PC-3 (cell line): Measurements from ENCODE around the gene MYO1A. TPM values are rescaled to one million over a fixed set of nuclear protein-coding genes. Genes with fewer than 3 reads are reported as not detected.
A peak's percentile ranks its signal among the peaks of the same experiment; 100 is the strongest.

Source experiments
- ATAC-seq: fragments of 200-7000 bp; cut with Tn5 transposase; 2 replicates; pipeline ENCODE4 v1.9.1; 2020; ENCODE audit warnings: mild to moderate bottlenecking, moderate library complexity
- BruUV-seq: library from RNA; stranded (reverse); fragments of 400-500 nt; replicated peaks from 2 replicates; lab custom pipeline; 2021; lab: Mats Ljungman, UMichigan
- CTCF ChIA-PET: fragments of 300-600 bp; sonication (Branson Sonifier 250); formaldehyde crosslinking; loops from one replicate; lab custom pipeline; 2022; ENCODE audit warnings: antibody characterized with exemption; lab: Charles Lee
- POLR2A ChIA-PET: fragments of 300-600 bp; sonication (Branson Sonifier 250); formaldehyde crosslinking; loops from one replicate; lab custom pipeline; 2022; ENCODE audit warnings: antibody characterized with exemption; ENCODE audit not compliant: unreplicated experiment; lab: Charles Lee
- DNase-seq: peaks from one replicate; pipeline ENCODE4 v3.0.0-alpha.2; 2015
- H2AFZ ChIP-seq: fragments of 300-600 bp; sonication (generic); 2 replicates; pipeline ENCODE4 v1.6.0; 2016; ENCODE audit warnings: antibody characterized with exemption, low read length
- H3F3A ChIP-seq: fragments of 300-600 bp; sonication (generic); one replicate; pipeline ENCODE4 v1.6.0; 2017; ENCODE audit warnings: antibody characterized with exemption, low read length, control low read depth, mild to moderate bottlenecking; ENCODE audit not compliant: unreplicated experiment
- H3K27ac ChIP-seq: fragments of 300-600 bp; sonication (generic); 2 replicates; pipeline ENCODE4 v1.5.1; 2016; ENCODE audit warnings: mild to moderate bottlenecking, low read length
- H3K27me3 ChIP-seq: fragments of 300-600 bp; sonication (generic); 2 replicates; pipeline ENCODE4 v1.6.1; 2016; ENCODE audit warnings: low read length, mixed read lengths
- H3K36me3 ChIP-seq: fragments of 300-600 bp; sonication (generic); 2 replicates; pipeline ENCODE4 v1.6.1; 2016; ENCODE audit warnings: low read depth, mixed run types, low read length, mixed read lengths
- H3K4me1 ChIP-seq: fragments of 300-600 bp; sonication (generic); 2 replicates; pipeline ENCODE4 v1.5.1; 2016; ENCODE audit warnings: low read length; ENCODE audit not compliant: insufficient read depth
- H3K4me2 ChIP-seq: fragments of 300-600 bp; sonication (generic); 2 replicates; pipeline ENCODE4 v1.6.0; 2016; ENCODE audit warnings: low read length
- H3K4me3 ChIP-seq: fragments of 300-600 bp; sonication (generic); 2 replicates; pipeline ENCODE4 v1.5.1; 2016; ENCODE audit warnings: mild to moderate bottlenecking, low read length, mixed read lengths
- H3K79me2 ChIP-seq: fragments of 300-600 bp; sonication (generic); 2 replicates; pipeline ENCODE4 v1.6.1; 2017; ENCODE audit warnings: low read length, mixed read lengths
- H3K9ac ChIP-seq: fragments of 300-600 bp; sonication (generic); 2 replicates; pipeline ENCODE4 v1.6.0; 2016; ENCODE audit warnings: mild to moderate bottlenecking, low read length
- H3K9me2 ChIP-seq: fragments of 300-600 bp; sonication (generic); replicated peaks from 2 replicates; pipeline ENCODE4 v1.6.1; 2016; ENCODE audit warnings: mixed run types, low read length, mixed read lengths
- H3K9me3 ChIP-seq: fragments of 300-600 bp; sonication (generic); 2 replicates; pipeline ENCODE4 v1.6.1; 2016; ENCODE audit warnings: low read length, mixed read lengths
- H4K20me1 ChIP-seq: fragments of 300-600 bp; sonication (generic); 2 replicates; pipeline ENCODE4 v1.6.1; 2016; ENCODE audit warnings: low read length, mixed read lengths
- EZH2 ChIP-seq: fragments of 300-600 bp; sonication (generic); IDR thresholded peaks from one replicate; pipeline ENCODE4 v1.6.1; 2017; ENCODE audit warnings: antibody characterized with exemption, mild to moderate bottlenecking, low read length; ENCODE audit not compliant: unreplicated experiment
- EZH2phosphoT487 ChIP-seq: fragments of 300-600 bp; sonication (generic); IDR thresholded peaks from 2 replicates; pipeline ENCODE4 v1.6.1; 2018; ENCODE audit warnings: mild to moderate bottlenecking, antibody characterized with exemption, low read length, borderline replicate concordance
- intact Hi-C: fragments of 100-400 bp; cut with micrococcal nuclease; formaldehyde crosslinking; loops from 2 replicates; pipeline ENCODE4 v1.9.0; 2023
- total RNA-seq: library from RNA; depleted of rRNA; stranded (reverse); fragments of >200 nt; gene quantifications from 2 replicates; pipeline ENCODE4 v1.2.3, GENCODE V29; 2014
- TF ChIP-seq, protein P1 (sequence below): fragments of 300-600 bp; sonication (generic); conservative IDR thresholded peaks from 2 replicates; pipeline ENCODE4 v1.5.1; 2017; ENCODE audit warnings: antibody characterized with exemption, low read depth, mild to moderate bottlenecking, low read length

The MYO1A gene
- total RNA-seq, 1 experiment from 2014 or later = not detected

DNA sequence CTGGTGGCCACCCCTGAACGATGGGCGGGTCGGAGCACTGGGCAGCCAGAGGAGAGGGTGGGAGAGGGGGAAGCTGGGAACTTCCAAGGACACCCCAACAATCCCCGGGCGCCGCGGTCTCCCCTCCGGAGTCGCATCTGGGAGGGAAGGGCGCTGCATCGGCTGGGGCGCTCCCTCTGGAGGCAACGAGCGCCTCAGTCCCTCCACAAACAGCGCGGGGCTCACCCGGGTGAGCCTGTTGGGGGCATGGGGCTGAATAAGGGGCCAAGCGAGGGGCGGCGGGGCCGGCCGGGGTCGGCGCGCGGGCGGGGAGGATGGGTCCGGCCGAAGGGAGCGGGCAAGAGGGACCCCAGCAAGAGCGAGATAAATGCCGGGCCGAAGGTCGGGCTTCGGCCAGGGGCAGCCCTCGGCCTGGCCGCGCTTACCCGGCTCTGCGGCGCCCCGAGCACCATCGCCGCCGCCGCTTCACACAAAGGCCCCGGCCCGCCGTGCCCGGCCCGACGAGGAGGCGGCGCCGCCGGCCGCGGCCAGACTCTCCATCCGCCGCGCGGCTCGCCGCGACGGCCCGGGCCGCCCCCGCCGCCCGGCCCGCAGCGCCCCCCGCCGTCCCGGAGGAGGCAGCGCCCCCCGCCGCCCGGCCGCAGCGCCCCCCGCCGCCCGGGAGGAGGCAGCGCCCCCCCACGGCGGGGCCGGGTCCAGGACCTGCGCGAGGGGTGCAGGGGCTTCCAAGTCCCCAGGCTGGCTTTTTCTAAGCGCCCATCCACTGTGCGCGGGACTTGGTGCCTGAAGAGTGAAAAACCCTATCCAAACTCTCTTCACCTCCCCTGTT is 43.7 kb downstream of the MYO1A start, which contains the start of gene ZBTB39:
ZBTB39 (minus strand) TSS at position 567 of the 829 bp plus-strand sequence. CDS start 1,629 bp downstream, outside the sequence.
- DNase-seq (peak; percentile 64), ATAC-seq (peak; percentile 75)
- Histone ChIP-seq H3K4me3 (peak within 1 kb of the TSS; percentile 93), H3K36me3 (peaks cover 16% of the 10 kb centered on the region; the same call in 1 of the 2 replicates), H3K4me1 (peaks cover 28% of the 10 kb centered on the region), H3K4me2 (peak within 1 kb of the TSS; percentile 88), H3K9me3 (no peaks in the 10 kb centered on the region), H3K9me2 (no peaks in the 10 kb centered on the region), H3K27ac (no peak within 1 kb of the TSS), H3K79me2 (peaks cover 40% of the 10 kb centered on the region), H3F3A (peaks cover 3% of the 10 kb centered on the region), H4K20me1 (no peaks in the 10 kb centered on the region), H3K9ac (peak within 1 kb of the TSS; percentile 90), H2AFZ (peak within 1 kb of the TSS; percentile 80), H3K27me3 (no peaks in the 10 kb centered on the region)
- TF ChIP-seq, protein P1, sequence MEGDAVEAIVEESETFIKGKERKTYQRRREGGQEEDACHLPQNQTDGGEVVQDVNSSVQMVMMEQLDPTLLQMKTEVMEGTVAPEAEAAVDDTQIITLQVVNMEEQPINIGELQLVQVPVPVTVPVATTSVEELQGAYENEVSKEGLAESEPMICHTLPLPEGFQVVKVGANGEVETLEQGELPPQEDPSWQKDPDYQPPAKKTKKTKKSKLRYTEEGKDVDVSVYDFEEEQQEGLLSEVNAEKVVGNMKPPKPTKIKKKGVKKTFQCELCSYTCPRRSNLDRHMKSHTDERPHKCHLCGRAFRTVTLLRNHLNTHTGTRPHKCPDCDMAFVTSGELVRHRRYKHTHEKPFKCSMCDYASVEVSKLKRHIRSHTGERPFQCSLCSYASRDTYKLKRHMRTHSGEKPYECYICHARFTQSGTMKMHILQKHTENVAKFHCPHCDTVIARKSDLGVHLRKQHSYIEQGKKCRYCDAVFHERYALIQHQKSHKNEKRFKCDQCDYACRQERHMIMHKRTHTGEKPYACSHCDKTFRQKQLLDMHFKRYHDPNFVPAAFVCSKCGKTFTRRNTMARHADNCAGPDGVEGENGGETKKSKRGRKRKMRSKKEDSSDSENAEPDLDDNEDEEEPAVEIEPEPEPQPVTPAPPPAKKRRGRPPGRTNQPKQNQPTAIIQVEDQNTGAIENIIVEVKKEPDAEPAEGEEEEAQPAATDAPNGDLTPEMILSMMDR = peak; percentile 63
- no peak for TF ChIP-seq EZH2
- TF ChIP-seq EZH2phosphoT487 = no peak
- POLR2A ChIA-PET = no interaction called here
- no TSS peak for BruUV-seq
- intact Hi-C loops = loop anchor here (5.0 kb wide), 1 partner anchor 249 kb away; no protein-coding TSS in a partner anchor
- CTCF ChIA-PET = no interaction called here

DNA sequence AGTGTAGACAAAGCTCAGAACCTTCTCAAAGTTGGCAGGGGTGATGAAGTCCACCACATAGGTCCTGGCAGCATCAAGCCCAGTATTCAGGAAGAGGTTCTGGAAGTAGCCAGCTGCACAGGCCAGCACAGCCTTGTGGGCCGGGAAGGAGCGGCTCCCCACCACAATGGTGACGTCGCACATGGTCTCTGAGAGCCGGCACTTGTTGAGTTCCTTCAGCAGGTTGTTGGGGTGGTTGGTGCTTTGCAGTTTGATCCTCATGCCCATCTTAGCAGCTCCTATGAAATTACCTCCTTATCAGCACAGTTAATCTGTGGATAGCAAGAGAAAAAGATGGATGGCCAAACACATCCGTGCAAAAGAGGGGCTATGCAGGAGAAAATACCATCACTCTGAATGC is 45.3 kb downstream of the MYO1A start:
- TF ChIP-seq EZH2phosphoT487 = no peak
- TF ChIP-seq, protein P1 = no peak
- TF ChIP-seq EZH2 = no peak
- ATAC-seq = no peak
- Histone ChIP-seq H2AFZ (no peak overlapping the region), H3K9me2 (no peaks in the 10 kb centered on the region), H3K27ac (no peak overlapping the region), H4K20me1 (no peaks in the 10 kb centered on the region), H3F3A (peaks cover 3% of the 10 kb centered on the region), H3K79me2 (peaks cover 49% of the 10 kb centered on the region), H3K36me3 (peaks cover 19% of the 10 kb centered on the region; the same call in 1 of the 2 replicates), H3K4me1 (peaks cover 31% of the 10 kb centered on the region), H3K4me2 (peak overlapping the region; percentile 88), H3K27me3 (no peaks in the 10 kb centered on the region), H3K9ac (no peak overlapping the region), H3K9me3 (no peaks in the 10 kb centered on the region), H3K4me3 (no peak overlapping the region)
- ChIA-PET CTCF (no interaction called here), POLR2A (no interaction called here)
- DNase-seq = no peak
- BruUV-seq = no TSS peak
- intact Hi-C loops = loop anchor here (5.0 kb wide), 1 partner anchor 247 kb away; no protein-coding TSS in a partner anchor
